HepG2 (cell line): ENCODE measurements around the gene NRP1.
"Not testable (repeated sequence)": the region's sequence is repeated elsewhere in the genome, so short reads cannot be mapped to it uniquely, and the experiment has no call there.

ENCODE experiments used
- MTERF4 ChIP-seq: sonication (generic); formaldehyde crosslinking; IDR thresholded peaks from 2 replicates; pipeline ENCODE4 v1.8.0; 2023; ENCODE audit warnings: mild to moderate bottlenecking, missing genetic modification reagents
- TF ChIP-seq, protein P1 (sequence below): sonication (generic); formaldehyde crosslinking; IDR thresholded peaks from 2 replicates; pipeline ENCODE4 v1.5.0; 2020; ENCODE audit warnings: mild to moderate bottlenecking, missing genetic modification reagents, moderate library complexity

GRCh38 chr10:33138686-33139085, 195.8 kb downstream of the NRP1 start:
- not testable (repeated sequence) for TF ChIP-seq MTERF4 (CRISPR knock-in tag)
- TF ChIP-seq, protein P1, sequence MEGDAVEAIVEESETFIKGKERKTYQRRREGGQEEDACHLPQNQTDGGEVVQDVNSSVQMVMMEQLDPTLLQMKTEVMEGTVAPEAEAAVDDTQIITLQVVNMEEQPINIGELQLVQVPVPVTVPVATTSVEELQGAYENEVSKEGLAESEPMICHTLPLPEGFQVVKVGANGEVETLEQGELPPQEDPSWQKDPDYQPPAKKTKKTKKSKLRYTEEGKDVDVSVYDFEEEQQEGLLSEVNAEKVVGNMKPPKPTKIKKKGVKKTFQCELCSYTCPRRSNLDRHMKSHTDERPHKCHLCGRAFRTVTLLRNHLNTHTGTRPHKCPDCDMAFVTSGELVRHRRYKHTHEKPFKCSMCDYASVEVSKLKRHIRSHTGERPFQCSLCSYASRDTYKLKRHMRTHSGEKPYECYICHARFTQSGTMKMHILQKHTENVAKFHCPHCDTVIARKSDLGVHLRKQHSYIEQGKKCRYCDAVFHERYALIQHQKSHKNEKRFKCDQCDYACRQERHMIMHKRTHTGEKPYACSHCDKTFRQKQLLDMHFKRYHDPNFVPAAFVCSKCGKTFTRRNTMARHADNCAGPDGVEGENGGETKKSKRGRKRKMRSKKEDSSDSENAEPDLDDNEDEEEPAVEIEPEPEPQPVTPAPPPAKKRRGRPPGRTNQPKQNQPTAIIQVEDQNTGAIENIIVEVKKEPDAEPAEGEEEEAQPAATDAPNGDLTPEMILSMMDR (CRISPR knock-in tag), result not testable (repeated sequence)
